GM19238 (cell line): Measurements from ENCODE around the gene PRLR.
"Not testable (repeated sequence)": the region's sequence is repeated elsewhere in the genome, so short reads cannot be mapped to it uniquely, and the experiment has no call there.

ENCODE experiments used
- DNase-seq: peaks from one replicate; pipeline ENCODE4 v3.0.0; 2011; ENCODE audit warnings: low spot score; ENCODE audit not compliant: insufficient read length

The PRLR gene

GRCh38 chr5:35198075-35198474 is 32.2 kb downstream of the PRLR start:
- DNase-seq = no peak

DNA sequence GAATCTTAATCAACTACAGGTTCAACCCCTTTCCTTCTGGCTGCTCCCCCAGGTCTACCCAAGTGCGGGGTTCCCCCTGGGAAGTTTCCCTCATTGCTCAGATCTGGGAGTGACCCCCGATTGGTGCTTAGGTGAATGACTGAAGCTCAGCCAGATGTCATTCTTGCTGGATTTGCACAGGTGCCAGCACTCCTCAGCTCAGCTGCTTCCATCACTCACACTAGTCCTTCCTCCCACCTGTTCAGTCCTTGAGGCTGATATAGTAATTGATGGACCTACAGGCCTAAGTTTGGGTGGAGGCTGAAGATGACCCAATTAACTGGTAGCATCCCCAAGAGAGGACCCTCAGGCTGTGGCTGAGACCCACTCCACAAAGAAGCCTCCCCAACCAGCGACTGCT is 32.9 kb downstream of the PRLR start:
- no peak for DNase-seq

DNA sequence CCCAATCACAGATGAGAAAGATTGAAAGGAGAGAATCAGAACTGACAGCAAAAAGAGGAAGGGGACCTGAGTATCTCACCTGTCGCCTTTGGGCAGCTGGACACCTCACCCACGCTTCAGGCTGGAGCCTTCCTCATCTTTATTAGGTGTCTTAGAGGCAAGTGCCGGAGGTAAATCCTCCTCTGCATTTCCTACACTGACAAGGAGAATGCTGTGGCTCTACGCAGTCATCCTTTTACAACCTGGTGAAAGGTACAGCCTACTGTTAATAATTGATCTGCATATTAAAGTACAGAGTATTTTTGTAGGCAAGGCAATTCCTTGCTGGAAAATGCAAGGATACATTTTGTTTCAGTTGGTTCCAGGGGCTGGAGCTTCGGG is 34.8 kb downstream of the PRLR start:
- DNase-seq = no peak

- no peak for DNase-seq
Observed at GRCh38 chr5:35194635-35195471, 35.4 kb downstream of the PRLR start.

- DNase-seq = no peak
Observed at GRCh38 chr5:35192506-35192905, 37.8 kb downstream of the PRLR start.

DNA sequence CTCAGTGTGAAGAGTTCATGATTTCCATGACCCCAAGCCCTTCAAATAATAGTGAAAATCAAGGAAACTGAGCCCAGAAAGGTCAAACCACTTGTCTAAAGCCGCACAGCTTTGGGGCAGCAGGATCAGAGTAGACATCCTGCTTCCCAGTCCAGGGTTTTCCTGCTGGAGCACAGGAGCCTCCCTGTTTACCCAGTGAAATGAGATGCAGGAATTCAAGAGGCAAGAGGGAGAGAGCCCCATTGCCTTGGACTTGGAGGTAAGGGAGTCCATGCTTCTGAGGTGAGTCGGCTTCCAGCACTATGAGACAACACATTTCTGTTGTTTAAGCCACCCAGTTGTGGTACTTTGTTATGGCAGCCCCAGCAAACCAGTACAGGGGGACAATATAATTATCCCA is 40.5 kb downstream of the PRLR start:
- not testable (repeated sequence) for DNase-seq

DNA sequence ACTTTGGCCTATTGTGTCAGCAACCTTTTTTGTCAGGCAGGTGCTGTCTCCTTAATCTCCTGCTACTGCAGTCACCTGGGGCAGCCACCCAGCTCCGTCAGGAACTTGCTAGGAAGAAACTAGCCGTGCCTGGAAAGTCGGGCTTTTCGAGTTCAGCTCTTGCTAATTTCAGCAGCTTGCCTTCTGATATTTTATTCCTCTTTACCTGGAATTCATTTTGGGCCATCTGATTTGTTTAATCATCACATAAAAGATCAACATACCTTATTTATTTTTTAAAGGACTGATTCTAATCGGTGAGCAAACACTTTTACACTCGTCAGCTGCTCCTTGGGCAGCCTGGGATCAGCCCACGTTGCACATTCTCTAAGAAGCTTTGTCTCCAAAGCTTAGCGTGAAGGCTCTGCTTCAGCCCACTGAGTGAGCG is 42.2 kb downstream of the PRLR start:
- no peak for DNase-seq

DNA sequence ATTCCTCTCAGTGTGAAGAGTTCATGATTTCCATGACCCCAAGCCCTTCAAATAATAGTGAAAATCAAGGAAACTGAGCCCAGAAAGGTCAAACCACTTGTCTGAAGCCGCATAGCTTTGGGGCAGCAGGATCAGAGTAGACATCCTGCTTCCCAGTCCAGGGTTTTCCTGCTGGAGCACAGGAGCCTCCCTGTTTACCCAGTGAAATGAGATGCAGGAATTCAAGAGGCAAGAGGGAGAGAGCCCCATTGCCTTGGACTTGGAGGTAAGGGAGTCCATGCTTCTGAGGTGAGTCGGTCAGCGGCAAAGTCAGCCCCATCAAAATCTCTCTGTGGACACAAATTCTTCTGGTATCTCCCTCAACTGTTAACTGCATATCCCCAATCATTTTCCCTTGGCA is 42.7 kb downstream of the PRLR start:
- not testable (repeated sequence) for DNase-seq

GRCh38 chr5:35186749-35187148 is 43.5 kb downstream of the PRLR start:
- no peak for DNase-seq

DNA sequence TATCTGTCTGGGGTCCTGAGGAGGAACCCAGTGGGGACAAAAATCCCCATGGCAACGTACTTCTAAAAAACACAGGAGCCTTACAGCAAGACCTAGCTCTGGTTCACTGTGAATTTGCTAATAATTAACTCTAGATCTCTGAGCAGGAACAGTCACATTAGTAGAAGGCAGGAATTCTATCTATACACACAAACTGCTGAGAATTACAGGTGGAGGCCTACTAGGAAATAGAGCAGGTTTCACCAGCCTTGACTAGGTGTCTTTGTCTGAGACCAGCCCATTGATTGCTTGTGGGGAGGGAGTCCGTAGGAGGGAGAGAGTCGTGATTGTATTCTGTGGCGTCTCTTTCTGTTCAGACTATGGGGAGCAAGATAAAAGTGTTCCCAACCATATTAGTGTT is 44.8 kb downstream of the PRLR start:
- no peak for DNase-seq

DNA sequence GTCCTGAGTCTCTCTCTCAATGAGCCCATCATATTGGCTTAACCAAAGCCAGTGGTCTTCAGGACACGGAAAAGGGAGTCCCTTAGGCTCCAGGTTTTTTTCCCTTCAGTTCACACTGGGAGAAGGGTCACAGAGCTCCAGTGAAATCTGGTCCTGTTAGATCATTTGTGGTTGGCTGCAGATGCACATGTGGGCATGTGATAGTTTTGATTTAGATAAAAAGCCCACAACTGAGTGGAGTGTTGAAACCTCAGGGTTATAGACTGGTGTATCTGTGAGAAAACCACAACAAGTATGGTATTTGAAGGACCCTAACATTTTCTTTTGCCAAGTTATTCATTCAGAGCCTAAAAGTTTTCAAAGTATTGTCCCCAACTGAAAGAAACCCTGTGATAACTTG is 46.7 kb downstream of the PRLR start:
- no peak for DNase-seq

DNA sequence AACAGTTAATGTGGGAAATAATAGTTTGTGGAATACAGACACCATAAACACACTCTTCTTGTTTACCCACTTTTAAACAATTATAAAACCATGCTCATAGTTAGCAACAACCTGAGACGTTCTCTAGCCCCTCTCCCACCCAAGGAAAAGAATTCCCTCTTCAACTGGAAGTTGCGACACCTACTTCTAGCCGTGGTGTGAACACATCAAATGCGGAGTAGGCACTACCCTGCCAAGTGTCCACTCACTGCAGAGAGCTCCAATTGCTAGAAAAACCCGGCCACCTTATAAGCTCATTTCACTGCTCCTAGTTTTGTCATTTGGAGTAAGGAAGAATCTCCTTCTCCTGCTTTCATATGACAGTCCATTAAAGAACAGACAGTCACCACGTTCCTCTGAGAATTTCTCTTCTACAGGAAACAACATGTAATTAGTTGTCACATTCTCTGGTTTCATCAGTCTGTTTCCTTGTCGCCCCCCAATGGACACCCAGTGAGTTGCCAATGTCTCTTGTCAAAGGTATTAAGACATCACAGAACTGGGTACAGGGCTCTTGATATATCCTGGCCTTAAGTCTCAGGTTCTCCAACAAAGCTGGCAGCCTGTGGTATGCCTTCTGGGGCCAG is 47.3 kb downstream of the PRLR start:
- DNase-seq = peak; percentile 7

DNA sequence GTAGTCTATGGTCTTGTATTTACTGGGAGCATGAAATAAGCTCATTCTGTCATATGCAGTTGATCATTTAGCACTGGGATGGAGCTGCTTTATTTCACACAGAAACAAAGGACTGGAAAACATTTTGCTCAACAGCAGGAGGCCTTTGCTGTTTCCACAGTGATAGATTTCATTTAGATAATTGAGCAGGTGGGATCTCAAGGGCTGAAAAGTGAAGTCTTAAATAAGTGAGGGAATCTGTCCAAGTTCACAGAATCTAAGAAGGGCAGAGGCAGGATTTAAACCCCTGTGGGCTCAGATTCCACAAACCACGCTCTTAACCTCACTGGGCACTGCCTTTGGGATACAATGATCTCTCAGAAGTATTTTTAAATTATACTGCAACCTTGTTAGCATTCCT is 47.8 kb downstream of the PRLR start:
- DNase-seq = no peak

GRCh38 chr5:35180046-35180445 is 50.2 kb downstream of the PRLR start:
- no peak for DNase-seq

GRCh38 chr5:35177783-35178182 is 52.5 kb downstream of the PRLR start:
- no peak for DNase-seq

DNA sequence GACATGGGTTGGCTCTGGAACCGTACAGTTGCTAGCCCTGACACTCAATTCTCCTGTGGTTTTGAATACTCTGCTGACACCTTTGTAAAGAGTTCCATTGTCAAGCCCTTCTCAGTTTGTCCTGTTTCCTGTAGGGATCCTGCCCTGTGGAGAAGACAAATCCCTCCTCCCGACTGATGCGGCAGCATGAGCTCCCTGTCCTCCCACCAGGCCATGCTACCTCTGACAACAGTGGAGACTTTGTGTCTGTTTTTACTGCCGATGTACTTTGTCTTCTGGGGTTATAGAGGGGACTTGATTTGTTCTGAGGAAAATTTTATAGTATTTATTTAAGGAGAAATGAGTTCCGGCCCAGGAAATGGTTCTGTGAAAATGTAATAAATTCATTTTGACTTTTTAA is 57.8 kb downstream of the PRLR start:
- no peak for DNase-seq

DNA sequence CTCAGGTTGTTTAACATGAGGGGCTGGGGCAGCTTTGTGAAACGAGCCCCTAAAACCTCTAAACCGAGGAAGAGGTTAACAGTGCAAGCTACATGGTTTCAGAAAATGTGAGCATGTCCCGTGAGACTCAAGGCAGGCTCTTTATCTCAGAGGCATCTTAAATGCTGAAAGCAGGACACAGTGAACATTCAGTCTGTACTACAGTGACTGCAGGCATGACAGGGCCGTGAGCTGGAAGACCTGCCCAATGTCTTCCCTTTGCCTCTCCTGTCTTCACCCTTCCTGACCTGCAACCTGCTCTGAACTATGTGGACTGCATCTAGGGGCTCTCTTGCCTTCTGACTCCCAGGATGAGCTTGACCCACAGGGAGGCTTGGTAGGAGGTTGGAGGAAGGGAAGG is 58.3 kb downstream of the PRLR start:
- DNase-seq = no peak

- no peak for DNase-seq
Observed at GRCh38 chr5:35171078-35171477, 59.2 kb downstream of the PRLR start.

- no peak for DNase-seq
Observed at GRCh38 chr5:35166043-35166442, 64.2 kb downstream of the PRLR start.

GRCh38 chr5:35164860-35165542 is 65.3 kb downstream of the PRLR start:
- no peak for DNase-seq

DNA sequence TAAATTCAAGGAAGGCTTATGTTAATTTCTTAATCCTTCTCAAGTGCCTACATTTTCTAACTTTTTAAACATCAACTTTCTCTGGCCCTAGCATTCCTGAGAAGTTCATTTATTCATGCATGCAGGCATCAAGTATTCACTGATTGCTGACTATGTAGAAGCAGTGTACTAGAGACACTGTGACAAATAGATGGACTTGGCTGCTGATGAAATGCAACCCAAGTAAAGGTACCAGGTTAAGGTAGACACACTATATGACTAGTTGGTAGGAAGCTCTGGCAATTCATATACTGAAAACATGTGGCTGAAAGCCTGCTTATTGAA is 66.6 kb downstream of the PRLR start:
- no peak for DNase-seq

- DNase-seq = no peak
Observed at GRCh38 chr5:35162848-35163709, 67.2 kb downstream of the PRLR start.
